Omental fat pad (tissue), 4 donors: Measurements from ENCODE around the gene HMGB1. TPM values are rescaled to one million over a fixed set of nuclear protein-coding genes. Genes with fewer than 3 reads are reported as not detected.

Experiments used
- ATAC-seq: fragments of 150-250 bp; one replicate; pipeline ENCODE4 v1.9.1; 2016; ENCODE audit warnings: mild to moderate bottlenecking, moderate library complexity; ENCODE audit not compliant: low FRiP score
- DNase-seq: peaks from one replicate; pipeline ENCODE4 v3.0.0-alpha.2; 2019; ENCODE audit warnings: low spot score
- total RNA-seq, 4 donors: library from RNA; depleted of rRNA; stranded (reverse); fragments of >200 nt; gene quantifications; one replicate each; pipeline ENCODE4 v1.1.0, GENCODE V29; 2016
- TF ChIP-seq, protein P1 (sequence below), 3 donors: fragments of 450-650 bp; IDR thresholded peaks; one replicate each; pipeline ENCODE4 v1.5.1; 2016 to 2017; ENCODE audit warnings: antibody characterized with exemption in 3 of 3, mild to moderate bottlenecking in 3 of 3, moderate library complexity in 2 of 3

Gene HMGB1
- total RNA-seq, 4 donors from 2014 or later: 209 to 262 (median 236) TPM

DNA sequence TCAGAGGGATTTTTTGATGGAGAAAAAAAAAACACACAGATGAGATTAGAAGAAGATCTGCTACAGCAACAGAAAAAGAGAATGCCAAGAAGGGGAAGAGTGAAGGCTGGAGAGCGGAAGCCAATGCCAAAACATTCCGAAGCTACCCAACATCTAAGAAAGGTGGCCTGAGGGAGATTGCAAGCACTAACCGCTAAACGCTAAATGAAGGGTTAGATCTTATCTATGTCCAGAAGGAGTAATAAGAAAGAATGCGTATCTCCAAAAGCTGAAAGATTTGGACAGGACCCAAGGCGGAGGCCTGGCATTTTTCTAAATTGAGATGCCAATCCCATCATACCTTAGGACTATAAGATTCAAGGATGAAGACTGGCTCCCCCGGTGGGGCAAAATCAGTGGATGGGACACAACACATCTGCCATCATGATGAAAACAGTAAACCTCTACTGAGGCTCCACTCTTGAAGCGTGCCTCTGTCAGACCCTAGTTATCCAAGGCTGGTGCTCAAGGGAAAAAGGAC lies 15.6 kb upstream of the HMGB1 start:
- TF ChIP-seq, protein P1, sequence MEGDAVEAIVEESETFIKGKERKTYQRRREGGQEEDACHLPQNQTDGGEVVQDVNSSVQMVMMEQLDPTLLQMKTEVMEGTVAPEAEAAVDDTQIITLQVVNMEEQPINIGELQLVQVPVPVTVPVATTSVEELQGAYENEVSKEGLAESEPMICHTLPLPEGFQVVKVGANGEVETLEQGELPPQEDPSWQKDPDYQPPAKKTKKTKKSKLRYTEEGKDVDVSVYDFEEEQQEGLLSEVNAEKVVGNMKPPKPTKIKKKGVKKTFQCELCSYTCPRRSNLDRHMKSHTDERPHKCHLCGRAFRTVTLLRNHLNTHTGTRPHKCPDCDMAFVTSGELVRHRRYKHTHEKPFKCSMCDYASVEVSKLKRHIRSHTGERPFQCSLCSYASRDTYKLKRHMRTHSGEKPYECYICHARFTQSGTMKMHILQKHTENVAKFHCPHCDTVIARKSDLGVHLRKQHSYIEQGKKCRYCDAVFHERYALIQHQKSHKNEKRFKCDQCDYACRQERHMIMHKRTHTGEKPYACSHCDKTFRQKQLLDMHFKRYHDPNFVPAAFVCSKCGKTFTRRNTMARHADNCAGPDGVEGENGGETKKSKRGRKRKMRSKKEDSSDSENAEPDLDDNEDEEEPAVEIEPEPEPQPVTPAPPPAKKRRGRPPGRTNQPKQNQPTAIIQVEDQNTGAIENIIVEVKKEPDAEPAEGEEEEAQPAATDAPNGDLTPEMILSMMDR (IDR thresholded peaks at IDR 0.05): no peak
- DNase-seq (no peak), ATAC-seq (no peak)

- TF ChIP-seq, protein P1 (IDR thresholded peaks at IDR 0.05): no peak
- ATAC-seq: no peak
- DNase-seq: no peak
Measured at GRCh38 chr13:30480292-30480950, 14.7 kb upstream of the HMGB1 start.

DNA sequence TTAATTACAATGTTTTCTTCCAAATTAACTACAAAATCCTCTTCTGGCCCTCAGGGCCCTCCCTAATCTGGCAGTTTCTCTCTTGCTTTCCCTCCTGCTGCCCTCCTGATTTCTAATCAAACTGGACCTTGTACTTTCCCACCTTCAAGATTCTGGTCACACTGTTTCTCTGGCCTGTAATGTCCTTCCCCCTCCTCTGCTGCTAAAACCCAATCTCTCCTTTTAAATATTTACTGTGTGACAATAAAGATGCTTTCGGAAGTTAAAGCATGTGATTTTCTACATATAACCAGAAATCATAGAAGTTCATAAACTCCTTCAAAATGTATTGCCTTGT lies 14.1 kb upstream of the HMGB1 start:
- TF ChIP-seq, protein P1 (IDR thresholded peaks at IDR 0.05): no peak
- DNase-seq (no peak), ATAC-seq (no peak)

- TF ChIP-seq, protein P1 (IDR thresholded peaks at IDR 0.05): no peak
- ATAC-seq (no peak), DNase-seq (no peak)
Measured at GRCh38 chr13:30479154-30479882, 13.6 kb upstream of the HMGB1 start.

GRCh38 chr13:30477346-30478195 lies 11.8 kb upstream of the HMGB1 start:
- no peak for DNase-seq
- no peak for ATAC-seq
- TF ChIP-seq, protein P1 (IDR thresholded peaks at IDR 0.05): no peak

GRCh38 chr13:30473675-30474074 lies 7.9 kb upstream of the HMGB1 start:
- ATAC-seq (no peak), DNase-seq (no peak)
- TF ChIP-seq, protein P1 (IDR thresholded peaks at IDR 0.05): no peak
